Measurements from ENCODE around the gene EIF2D. TPM values are rescaled to one million over a fixed set of nuclear protein-coding genes. Genes with fewer than 3 reads are reported as not detected.

Gene EIF2D
- total and polyA plus RNA-seq, 2 of the 13 experiments (the other 11 are each of a cell fraction or from before 2014, with no cell fraction given): 45.1 to 64.9 TPM

DNA sequence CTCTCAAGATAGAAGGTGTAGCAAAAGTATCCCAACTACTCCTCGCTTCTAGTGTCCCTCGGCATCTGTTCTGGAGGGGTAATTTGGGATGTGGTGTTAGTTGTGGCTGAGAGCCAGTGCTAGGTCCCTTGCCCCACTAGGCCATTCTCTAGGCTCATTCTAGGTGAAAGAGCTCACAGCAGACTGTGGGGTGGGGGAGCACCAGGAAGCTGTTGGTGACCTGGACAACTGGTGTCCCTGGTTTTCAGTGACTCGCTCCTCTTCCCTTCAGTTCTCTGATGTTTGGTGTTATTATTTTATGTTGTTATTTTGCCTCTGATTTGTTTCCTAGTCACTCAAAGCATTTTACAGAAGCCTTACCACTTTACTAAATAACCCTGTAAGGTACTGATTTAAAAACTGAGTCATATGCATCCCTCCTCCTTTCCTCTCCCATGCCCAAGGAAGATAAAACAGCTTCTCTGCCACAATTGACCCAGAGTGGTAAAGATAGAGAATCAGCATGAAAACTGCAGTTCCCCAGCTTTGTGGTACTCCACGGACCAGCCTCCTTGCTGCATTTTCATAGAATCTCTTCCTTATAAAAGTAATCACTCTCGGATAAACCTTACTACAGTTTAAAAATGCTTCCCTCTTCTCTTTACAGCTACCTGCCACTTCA, 37.1 kb upstream of the EIF2D start:
- ATAC-seq (no peak), DNase-seq (ENCODE audit: low spot score) (no peak), FAIRE-seq (no peak)
- TF ChIP-seq NFYB (CRISPR knock-in tag; IDR thresholded peaks at IDR 0.05): no peak
- in situ Hi-C loops (cut with HindIII; ENCODE audit: extremely low pct_ligation_motif_present, low pct_unique_long_range_greater_than_20kb): loop anchor here (25.0 kb wide), 1 partner anchor 263 kb away; the partner anchor contains the start of gene FCMR
- WGBS (ENCODE audit: low lambda C conversion rate): 88% methylated on average over 5 of the region's 5 CpGs
- Histone ChIP-seq H3K27me3 (ENCODE audit: control insufficient read depth in 1 of 2, insufficient read depth in 2 of 2, low read length in 2 of 2) (no peaks in the 10 kb centered on the region), H3K36me3 (replicated peaks in 1 of 2; ENCODE audit: control insufficient read depth in 1 of 2, insufficient read depth in 2 of 2, low read length in 2 of 2) (peaks cover 0 to 7% of the 10 kb centered on the region in 2 experiments; a peak in 1 of 5 replicates), H4K20me1 (ENCODE audit: insufficient read depth, low read length) (no peaks in the 10 kb centered on the region), H3K79me2 (ENCODE audit: insufficient read depth, low read length) (no peaks in the 10 kb centered on the region), H2AFZ (ENCODE audit: low read length) (no peak overlapping the region), H3K9ac (ENCODE audit: insufficient read depth, low read depth, low read length) (no peak overlapping the region), H3K9me3 (ENCODE audit: low read length) (no peaks in the 10 kb centered on the region), H3K4me1 (ENCODE audit: insufficient read depth, low read length) (no peaks in the 10 kb centered on the region), H3K4me2 (ENCODE audit: low read depth, low read length) (no peak overlapping the region), H3K27ac (ENCODE audit: extremely low read length, insufficient read depth, low read length) (no peak overlapping the region), H3K4me3 (replicated peaks in 1 of 3; ENCODE audit: insufficient read depth in 1 of 3, low read depth in 2 of 3, low read length in 3 of 3) (no peak overlapping the region)
- BruUV-seq (replicated peaks): no TSS peak
- POLR2A ChIA-PET: interaction anchor here (1.6 kb wide), 1 partner anchor 14 kb away, joined by 6 read pairs; the partner anchor contains the start of gene DYRK3
- intact Hi-C loops (cut with micrococcal nuclease; ENCODE audit: unreplicated experiment): no loop called here
- CTCF ChIA-PET (ENCODE audit: low intra/inter-chr PET ratio, low total read pairs): no interaction called here

GRCh38 chr1:206647224-206647623, 35.0 kb upstream of the EIF2D start:
- no peak for DNase-seq (ENCODE audit: low spot score)
- Histone ChIP-seq H3K36me3 (replicated peaks in 1 of 2; ENCODE audit: control insufficient read depth in 1 of 2, insufficient read depth in 2 of 2, low read length in 2 of 2) (peaks cover 0 to 7% of the 10 kb centered on the region in 2 experiments; a peak in 1 of 5 replicates), H3K4me3 (replicated peaks in 1 of 3; ENCODE audit: insufficient read depth in 1 of 3, low read depth in 2 of 3, low read length in 3 of 3) (no peak overlapping the region), H2AFZ (ENCODE audit: low read length) (no peak overlapping the region), H3K27me3 (ENCODE audit: control insufficient read depth in 1 of 2, insufficient read depth in 2 of 2, low read length in 2 of 2) (no peaks in the 10 kb centered on the region), H3K9me3 (ENCODE audit: low read length) (no peaks in the 10 kb centered on the region), H3K4me1 (ENCODE audit: insufficient read depth, low read length) (no peaks in the 10 kb centered on the region), H3K27ac (ENCODE audit: extremely low read length, insufficient read depth, low read length) (no peak overlapping the region), H3K4me2 (ENCODE audit: low read depth, low read length) (no peak overlapping the region), H3K9ac (ENCODE audit: insufficient read depth, low read depth, low read length) (no peak overlapping the region), H4K20me1 (ENCODE audit: insufficient read depth, low read length) (no peaks in the 10 kb centered on the region), H3K79me2 (ENCODE audit: insufficient read depth, low read length) (no peaks in the 10 kb centered on the region)
- ATAC-seq: no peak
- no peak for FAIRE-seq
- POLR2A ChIA-PET: no interaction called here
- intact Hi-C loops (cut with micrococcal nuclease; ENCODE audit: unreplicated experiment) (no loop called here), in situ Hi-C loops (cut with HindIII; ENCODE audit: extremely low pct_ligation_motif_present, low pct_unique_long_range_greater_than_20kb) (loop anchor here (25.0 kb wide), 1 partner anchor 265 kb away; the partner anchor contains the start of gene FCMR)
- CTCF ChIA-PET (ENCODE audit: low intra/inter-chr PET ratio, low total read pairs): no interaction called here
- no TSS peak for BruUV-seq (replicated peaks)
- TF ChIP-seq ZNF614 (CRISPR knock-in tag; IDR thresholded peaks at IDR 0.05; ENCODE audit: borderline replicate concordance) (no peak), HCFC1 (IDR thresholded peaks at IDR 0.05; ENCODE audit: low read depth, low read length) (no peak), CENPX (CRISPR knock-in tag; IDR thresholded peaks at IDR 0.05) (no peak), ZFP62 (CRISPR knock-in tag; IDR thresholded peaks at IDR 0.05) (no peak), ZNF652 (CRISPR knock-in tag; IDR thresholded peaks at IDR 0.05; ENCODE audit: borderline replicate concordance, low read depth) (no peak), EED (CRISPR knock-in tag; IDR thresholded peaks at IDR 0.05) (no peak), ZNF567 (CRISPR knock-in tag; IDR thresholded peaks at IDR 0.05; ENCODE audit: borderline replicate concordance) (no peak), DNMT3B (CRISPR knock-in tag; conservative IDR thresholded peaks at IDR 0.05) (no peak), ARNT2 (CRISPR knock-in tag; IDR thresholded peaks at IDR 0.05; ENCODE audit: low read depth) (no peak), EHMT2 (IDR thresholded peaks at IDR 0.05; ENCODE audit: borderline replicate concordance, low read depth, low read length) (no peak)
- TF ChIP-seq, protein P1, sequence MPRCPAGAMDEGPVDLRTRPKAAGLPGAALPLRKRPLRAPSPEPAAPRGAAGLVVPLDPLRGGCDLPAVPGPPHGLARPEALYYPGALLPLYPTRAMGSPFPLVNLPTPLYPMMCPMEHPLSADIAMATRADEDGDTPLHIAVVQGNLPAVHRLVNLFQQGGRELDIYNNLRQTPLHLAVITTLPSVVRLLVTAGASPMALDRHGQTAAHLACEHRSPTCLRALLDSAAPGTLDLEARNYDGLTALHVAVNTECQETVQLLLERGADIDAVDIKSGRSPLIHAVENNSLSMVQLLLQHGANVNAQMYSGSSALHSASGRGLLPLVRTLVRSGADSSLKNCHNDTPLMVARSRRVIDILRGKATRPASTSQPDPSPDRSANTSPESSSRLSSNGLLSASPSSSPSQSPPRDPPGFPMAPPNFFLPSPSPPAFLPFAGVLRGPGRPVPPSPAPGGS (CRISPR knock-in tag; IDR thresholded peaks at IDR 0.05): no peak
- TF ChIP-seq, protein P2, sequence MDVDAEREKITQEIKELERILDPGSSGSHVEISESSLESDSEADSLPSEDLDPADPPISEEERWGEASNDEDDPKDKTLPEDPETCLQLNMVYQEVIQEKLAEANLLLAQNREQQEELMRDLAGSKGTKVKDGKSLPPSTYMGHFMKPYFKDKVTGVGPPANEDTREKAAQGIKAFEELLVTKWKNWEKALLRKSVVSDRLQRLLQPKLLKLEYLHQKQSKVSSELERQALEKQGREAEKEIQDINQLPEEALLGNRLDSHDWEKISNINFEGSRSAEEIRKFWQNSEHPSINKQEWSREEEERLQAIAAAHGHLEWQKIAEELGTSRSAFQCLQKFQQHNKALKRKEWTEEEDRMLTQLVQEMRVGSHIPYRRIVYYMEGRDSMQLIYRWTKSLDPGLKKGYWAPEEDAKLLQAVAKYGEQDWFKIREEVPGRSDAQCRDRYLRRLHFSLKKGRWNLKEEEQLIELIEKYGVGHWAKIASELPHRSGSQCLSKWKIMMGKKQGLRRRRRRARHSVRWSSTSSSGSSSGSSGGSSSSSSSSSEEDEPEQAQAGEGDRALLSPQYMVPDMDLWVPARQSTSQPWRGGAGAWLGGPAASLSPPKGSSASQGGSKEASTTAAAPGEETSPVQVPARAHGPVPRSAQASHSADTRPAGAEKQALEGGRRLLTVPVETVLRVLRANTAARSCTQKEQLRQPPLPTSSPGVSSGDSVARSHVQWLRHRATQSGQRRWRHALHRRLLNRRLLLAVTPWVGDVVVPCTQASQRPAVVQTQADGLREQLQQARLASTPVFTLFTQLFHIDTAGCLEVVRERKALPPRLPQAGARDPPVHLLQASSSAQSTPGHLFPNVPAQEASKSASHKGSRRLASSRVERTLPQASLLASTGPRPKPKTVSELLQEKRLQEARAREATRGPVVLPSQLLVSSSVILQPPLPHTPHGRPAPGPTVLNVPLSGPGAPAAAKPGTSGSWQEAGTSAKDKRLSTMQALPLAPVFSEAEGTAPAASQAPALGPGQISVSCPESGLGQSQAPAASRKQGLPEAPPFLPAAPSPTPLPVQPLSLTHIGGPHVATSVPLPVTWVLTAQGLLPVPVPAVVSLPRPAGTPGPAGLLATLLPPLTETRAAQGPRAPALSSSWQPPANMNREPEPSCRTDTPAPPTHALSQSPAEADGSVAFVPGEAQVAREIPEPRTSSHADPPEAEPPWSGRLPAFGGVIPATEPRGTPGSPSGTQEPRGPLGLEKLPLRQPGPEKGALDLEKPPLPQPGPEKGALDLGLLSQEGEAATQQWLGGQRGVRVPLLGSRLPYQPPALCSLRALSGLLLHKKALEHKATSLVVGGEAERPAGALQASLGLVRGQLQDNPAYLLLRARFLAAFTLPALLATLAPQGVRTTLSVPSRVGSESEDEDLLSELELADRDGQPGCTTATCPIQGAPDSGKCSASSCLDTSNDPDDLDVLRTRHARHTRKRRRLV (CRISPR knock-in tag; IDR thresholded peaks at IDR 0.05): no peak
